GM12878 (cell line): ENCODE measurements around the gene CCR5. TPM values are rescaled to one million over a fixed set of nuclear protein-coding genes. Genes with fewer than 3 reads are reported as not detected.

Experiments
- E4F1 ChIP-seq: fragments of 450-650 bp; IDR thresholded peaks from 2 replicates; pipeline ENCODE4 v1.6.1; 2018; ENCODE audit warnings: borderline replicate concordance, mild to moderate bottlenecking; ENCODE audit not compliant: partially characterized antibody
- KLF5 ChIP-seq: fragments of 450-650 bp; IDR thresholded peaks from 2 replicates; pipeline ENCODE4 v1.6.1; 2014; ENCODE audit warnings: mild to moderate bottlenecking; ENCODE audit not compliant: partially characterized antibody
- PKNOX1 ChIP-seq: fragments of 450-650 bp; IDR thresholded peaks from 2 replicates; pipeline ENCODE4 v1.6.1; 2016; ENCODE audit warnings: mild to moderate bottlenecking
- RCOR1 ChIP-seq: conservative IDR thresholded peaks from 2 replicates; pipeline ENCODE4 v1.6.1; 2012; ENCODE audit warnings: low read depth, low read length, improper control_type of control experiment
- RELA ChIP-seq: fragments of 450-650 bp; IDR thresholded peaks from 2 replicates; pipeline ENCODE4 v1.8.0; 2014; ENCODE audit warnings: borderline replicate concordance; ENCODE audit not compliant: partially characterized antibody
- SKIL ChIP-seq: fragments of 450-650 bp; IDR thresholded peaks from 2 replicates; pipeline ENCODE4 v1.6.1; 2017; ENCODE audit warnings: mild to moderate bottlenecking, low read depth, inconsistent platforms; ENCODE audit not compliant: poor library complexity, severe bottlenecking
- ZNF592 ChIP-seq: fragments of 450-650 bp; IDR thresholded peaks from 2 replicates; pipeline ENCODE4 v1.6.1; 2017; ENCODE audit warnings: mild to moderate bottlenecking, moderate library complexity
- ZZZ3 ChIP-seq: IDR thresholded peaks from 2 replicates; pipeline ENCODE4 v1.6.1; 2011; ENCODE audit warnings: low read depth; ENCODE audit not compliant: control insufficient read depth, insufficient read length
- polyA plus RNA-seq, 11 experiments: library from polyadenylated mRNA; depleted of rRNA in 4 of 11; unstranded in 6 of 11; stranded (reverse) in 5 of 11; fragments of >200 nt; fragmentation: Nextera tagmentation in 4 of 11; fragmentation: Illumina TruSeq in 1 of 11; extraction: Ambion mirVana in 4 of 11; extraction: Trizol in 1 of 11; gene quantifications; 1 replicate in 1 of 11; 2 replicates in 10 of 11; pipeline versions ENCODE4 v1.2.1 to v1.2.3, GENCODE V29; 2011 to 2016; ENCODE audit warnings: inconsistent platforms in 2 of 11, missing spikeins in 2 of 11, low read depth in 1 of 11
- total RNA-seq, 4 experiments: library from RNA; depleted of rRNA in 3 of 4; stranded (reverse); fragments of >200 nt in 3 of 4; fragmentation: Illumina TruSeq in 1 of 4; extraction: Trizol in 1 of 4; gene quantifications; 2 replicates each; pipeline versions ENCODE4 v1.2.1 to v1.2.3, GENCODE V29; 2013 to 2021
- TF ChIP-seq, protein P1 (sequence below): IDR thresholded peaks from 2 replicates; pipeline ENCODE4 v1.6.1; 2011; ENCODE audit warnings: mild to moderate bottlenecking, low read depth, low read length, moderate library complexity; ENCODE audit not compliant: insufficient replicate concordance
- TF ChIP-seq, protein P2 (sequence below): fragments of 450-650 bp; formaldehyde crosslinking; IDR thresholded peaks from 2 replicates; pipeline ENCODE4 v1.4.0; 2020; ENCODE audit warnings: mild to moderate bottlenecking, moderate library complexity

Gene CCR5
- total and polyA plus RNA-seq, 10 of the 15 experiments (the other 5 are each of a cell fraction or from before 2014, with no cell fraction given), result 0.17 to 1.6 (median 0.82) TPM; not detected in 1

GRCh38 chr3:46370839-46371518 lies at the start of gene CCR5 (continued):
- TF ChIP-seq, protein P1, sequence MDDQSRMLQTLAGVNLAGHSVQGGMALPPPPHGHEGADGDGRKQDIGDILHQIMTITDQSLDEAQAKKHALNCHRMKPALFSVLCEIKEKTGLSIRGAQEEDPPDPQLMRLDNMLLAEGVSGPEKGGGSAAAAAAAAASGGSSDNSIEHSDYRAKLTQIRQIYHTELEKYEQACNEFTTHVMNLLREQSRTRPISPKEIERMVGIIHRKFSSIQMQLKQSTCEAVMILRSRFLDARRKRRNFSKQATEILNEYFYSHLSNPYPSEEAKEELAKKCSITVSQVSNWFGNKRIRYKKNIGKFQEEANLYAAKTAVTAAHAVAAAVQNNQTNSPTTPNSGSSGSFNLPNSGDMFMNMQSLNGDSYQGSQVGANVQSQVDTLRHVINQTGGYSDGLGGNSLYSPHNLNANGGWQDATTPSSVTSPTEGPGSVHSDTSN, result peak; percentile 64
- TF ChIP-seq RCOR1 (no peak), PKNOX1 (0 out of 2 replicates have a peak, but pooled peaks have one; percentile 31), ZNF592 (no peak), E4F1 (no peak), KLF5 (no peak), SKIL (no peak), RELA (no peak), ZZZ3 (no peak)
- TF ChIP-seq, protein P2, sequence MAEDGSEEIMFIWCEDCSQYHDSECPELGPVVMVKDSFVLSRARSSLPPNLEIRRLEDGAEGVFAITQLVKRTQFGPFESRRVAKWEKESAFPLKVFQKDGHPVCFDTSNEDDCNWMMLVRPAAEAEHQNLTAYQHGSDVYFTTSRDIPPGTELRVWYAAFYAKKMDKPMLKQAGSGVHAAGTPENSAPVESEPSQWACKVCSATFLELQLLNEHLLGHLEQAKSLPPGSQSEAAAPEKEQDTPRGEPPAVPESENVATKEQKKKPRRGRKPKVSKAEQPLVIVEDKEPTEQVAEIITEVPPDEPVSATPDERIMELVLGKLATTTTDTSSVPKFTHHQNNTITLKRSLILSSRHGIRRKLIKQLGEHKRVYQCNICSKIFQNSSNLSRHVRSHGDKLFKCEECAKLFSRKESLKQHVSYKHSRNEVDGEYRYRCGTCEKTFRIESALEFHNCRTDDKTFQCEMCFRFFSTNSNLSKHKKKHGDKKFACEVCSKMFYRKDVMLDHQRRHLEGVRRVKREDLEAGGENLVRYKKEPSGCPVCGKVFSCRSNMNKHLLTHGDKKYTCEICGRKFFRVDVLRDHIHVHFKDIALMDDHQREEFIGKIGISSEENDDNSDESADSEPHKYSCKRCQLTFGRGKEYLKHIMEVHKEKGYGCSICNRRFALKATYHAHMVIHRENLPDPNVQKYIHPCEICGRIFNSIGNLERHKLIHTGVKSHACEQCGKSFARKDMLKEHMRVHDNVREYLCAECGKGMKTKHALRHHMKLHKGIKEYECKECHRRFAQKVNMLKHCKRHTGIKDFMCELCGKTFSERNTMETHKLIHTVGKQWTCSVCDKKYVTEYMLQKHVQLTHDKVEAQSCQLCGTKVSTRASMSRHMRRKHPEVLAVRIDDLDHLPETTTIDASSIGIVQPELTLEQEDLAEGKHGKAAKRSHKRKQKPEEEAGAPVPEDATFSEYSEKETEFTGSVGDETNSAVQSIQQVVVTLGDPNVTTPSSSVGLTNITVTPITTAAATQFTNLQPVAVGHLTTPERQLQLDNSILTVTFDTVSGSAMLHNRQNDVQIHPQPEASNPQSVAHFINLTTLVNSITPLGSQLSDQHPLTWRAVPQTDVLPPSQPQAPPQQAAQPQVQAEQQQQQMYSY, result no peak
